ENCODE data around the gene SUV39H1.

SUV39H1 gene

DNA sequence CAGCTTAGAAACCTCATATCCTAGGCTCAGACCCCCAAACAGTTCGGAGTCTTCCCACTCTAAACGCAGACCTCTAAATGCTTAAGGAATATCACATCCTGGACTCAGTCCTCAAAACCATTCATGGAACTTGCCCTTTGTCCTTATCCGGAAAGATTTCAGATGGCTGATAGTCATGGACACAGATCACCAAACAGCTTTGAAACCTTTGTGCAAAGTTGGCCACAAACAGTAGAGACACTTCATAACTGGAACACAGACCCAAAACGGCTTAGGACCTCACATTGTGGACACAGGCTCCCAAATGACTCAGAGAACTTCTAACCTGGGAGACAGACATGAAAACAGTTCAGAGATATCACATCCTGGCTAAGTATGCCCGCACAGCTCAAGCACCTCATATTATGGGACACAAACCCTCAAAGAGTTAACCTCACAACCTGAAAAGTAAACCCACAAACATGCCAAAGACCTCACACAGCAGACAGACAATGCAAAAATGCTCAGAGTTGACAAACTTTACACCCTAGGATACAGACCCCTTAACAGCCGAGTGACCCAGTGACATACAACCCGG is 15.5 kb downstream of the SUV39H1 start:
- in situ Hi-C loops (cut with MboI; ENCODE audit: low sequenced_read_pairs) = no loop called here

DNA sequence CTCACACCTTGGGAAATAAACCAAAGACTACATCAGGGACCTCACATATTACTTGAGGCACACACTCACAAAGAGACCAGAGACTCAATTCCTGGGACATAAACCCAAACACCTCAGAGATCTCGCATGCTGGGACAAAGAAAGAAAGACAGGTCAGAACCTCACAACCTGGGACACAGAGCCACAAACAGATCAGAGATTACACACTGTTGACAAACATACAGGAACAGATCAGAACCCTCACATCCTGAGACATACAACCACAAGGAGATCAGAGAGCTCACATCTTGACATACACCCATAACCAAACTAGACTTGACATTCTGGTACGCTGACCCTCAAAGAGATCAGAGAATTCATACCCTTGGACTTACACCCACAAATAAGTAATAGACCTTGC is 17.3 kb downstream of the SUV39H1 start:
- in situ Hi-C loops (cut with MboI; ENCODE audit: low sequenced_read_pairs) = no loop called here

GRCh38 chrX:48714573-48714972 is 18.0 kb downstream of the SUV39H1 start:
- in situ Hi-C loops (cut with MboI; ENCODE audit: low sequenced_read_pairs) = no loop called here

- in situ Hi-C loops (cut with MboI; ENCODE audit: low sequenced_read_pairs) = no loop called here
Measured at GRCh38 chrX:48715072-48715471, 18.5 kb downstream of the SUV39H1 start.

DNA sequence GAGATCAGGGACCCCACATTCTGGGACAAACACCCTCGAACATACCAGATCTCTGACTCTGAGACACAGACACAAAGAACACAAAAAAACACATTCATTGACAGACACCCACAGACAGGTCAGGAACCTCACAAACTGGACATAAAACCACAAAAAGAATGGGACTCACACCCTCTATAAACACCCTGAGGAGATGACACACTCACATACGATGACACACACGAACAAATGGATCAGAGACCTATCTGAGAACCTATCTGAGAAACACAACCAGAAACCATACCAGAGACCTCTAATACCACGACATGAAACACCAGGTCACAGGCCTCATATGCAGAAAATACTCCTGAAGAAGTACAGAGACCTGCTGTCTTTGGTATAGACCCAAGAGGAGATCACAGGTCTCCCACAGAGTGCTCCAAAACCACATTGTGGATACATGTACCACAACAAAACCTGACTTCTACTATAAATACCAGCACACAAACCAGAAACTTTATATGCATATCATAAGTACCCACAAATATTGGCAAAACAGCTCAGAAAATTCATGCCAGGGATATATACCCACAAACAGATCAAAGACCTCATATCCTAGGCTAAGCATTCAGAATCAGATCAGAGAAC is 19.5 kb downstream of the SUV39H1 start:
- in situ Hi-C loops (cut with MboI; ENCODE audit: low sequenced_read_pairs) = no loop called here

- in situ Hi-C loops (cut with MboI; ENCODE audit: low sequenced_read_pairs) = no loop called here
Measured at GRCh38 chrX:48719958-48720357, 23.4 kb downstream of the SUV39H1 start.

GRCh38 chrX:48720577-48721250 is 24.2 kb downstream of the SUV39H1 start:
- in situ Hi-C loops (cut with MboI; ENCODE audit: low sequenced_read_pairs) = no loop called here

DNA sequence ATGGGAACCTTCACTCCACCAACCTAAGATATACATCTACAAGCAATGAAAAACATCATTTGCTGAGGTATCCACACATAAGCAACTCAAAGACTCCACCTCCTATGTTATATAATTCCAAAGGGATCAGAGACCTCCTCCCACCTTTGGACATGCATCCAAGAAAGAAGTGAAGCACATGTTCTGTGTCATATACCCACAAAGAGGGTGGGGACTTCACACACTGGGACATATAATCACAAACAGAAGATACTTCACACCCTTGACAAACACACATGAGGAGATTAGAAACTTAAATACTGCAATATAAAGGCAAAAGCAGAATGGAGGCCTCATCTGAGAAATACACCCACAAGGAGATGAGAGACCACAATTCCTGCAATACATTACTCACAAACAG is 25.4 kb downstream of the SUV39H1 start:
- in situ Hi-C loops (cut with MboI; ENCODE audit: low sequenced_read_pairs) = no loop called here

- in situ Hi-C loops (cut with MboI; ENCODE audit: low sequenced_read_pairs) = no loop called here
Measured at GRCh38 chrX:48726596-48726995, 30.1 kb downstream of the SUV39H1 start.

DNA sequence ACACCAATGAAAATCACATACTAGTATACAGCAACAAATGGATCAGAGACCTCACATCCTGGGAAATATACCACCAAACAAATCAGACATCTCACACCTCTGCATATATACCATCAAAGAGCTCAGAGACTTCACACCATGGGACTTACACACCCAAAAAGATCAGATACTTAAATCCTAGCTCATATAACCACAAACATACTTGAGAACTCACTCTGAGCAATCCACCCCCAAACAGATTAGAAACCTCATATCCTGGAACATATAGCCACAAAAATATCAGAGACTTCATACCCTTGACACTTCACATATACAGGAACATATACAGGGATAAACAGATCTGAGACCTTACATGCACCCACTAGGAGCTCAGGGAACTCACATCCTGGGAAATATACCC is 32.1 kb downstream of the SUV39H1 start:
- in situ Hi-C loops (cut with MboI; ENCODE audit: low sequenced_read_pairs) = no loop called here

GRCh38 chrX:48736303-48736702 is 39.8 kb downstream of the SUV39H1 start:
- in situ Hi-C loops (cut with MboI; ENCODE audit: low sequenced_read_pairs) = no loop called here

DNA sequence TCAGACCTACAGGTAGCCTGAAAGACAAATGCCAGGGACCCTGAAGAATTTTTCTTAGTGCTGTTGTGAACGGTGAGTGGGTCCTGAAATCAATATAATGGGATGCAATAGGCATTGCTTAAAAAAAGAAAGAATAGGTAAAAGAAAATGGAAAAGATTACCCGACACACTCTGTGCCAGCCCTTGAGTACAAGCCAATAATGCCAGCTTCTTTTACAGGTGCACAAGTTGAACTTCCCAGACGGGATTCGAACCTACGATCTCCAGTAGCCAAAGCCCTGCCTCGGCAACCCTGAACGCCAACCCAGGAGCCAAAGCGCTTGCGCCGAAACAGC is 40.3 kb downstream of the SUV39H1 start:
- in situ Hi-C loops (cut with MboI; ENCODE audit: low sequenced_read_pairs) = no loop called here

- in situ Hi-C loops (cut with MboI; ENCODE audit: low sequenced_read_pairs) = no loop called here
Measured at GRCh38 chrX:48737213-48737938, 40.8 kb downstream of the SUV39H1 start.

GRCh38 chrX:48737940-48738339 is 41.4 kb downstream of the SUV39H1 start:
- in situ Hi-C loops (cut with MboI; ENCODE audit: low sequenced_read_pairs) = no loop called here

DNA sequence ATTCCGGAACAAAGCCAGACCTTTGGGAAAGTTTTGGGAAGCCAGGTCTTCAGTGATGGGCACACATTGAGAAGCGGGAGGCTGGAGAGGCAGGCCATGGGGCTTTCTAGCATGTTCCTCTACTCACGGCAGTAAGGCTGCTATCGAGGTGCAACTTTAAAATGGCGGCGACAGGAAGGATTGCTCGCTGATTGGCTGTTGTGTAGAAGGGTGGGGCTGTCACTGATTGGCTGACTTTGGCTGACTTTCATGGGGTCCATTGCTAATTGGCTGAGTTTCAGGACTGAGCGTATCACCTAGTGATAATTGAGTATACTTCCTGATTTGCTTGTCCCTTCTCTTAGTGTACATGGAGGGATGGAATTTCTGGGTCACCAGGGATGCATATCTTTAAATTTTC is 45.3 kb downstream of the SUV39H1 start:
- in situ Hi-C loops (cut with MboI; ENCODE audit: low sequenced_read_pairs) = no loop called here

DNA sequence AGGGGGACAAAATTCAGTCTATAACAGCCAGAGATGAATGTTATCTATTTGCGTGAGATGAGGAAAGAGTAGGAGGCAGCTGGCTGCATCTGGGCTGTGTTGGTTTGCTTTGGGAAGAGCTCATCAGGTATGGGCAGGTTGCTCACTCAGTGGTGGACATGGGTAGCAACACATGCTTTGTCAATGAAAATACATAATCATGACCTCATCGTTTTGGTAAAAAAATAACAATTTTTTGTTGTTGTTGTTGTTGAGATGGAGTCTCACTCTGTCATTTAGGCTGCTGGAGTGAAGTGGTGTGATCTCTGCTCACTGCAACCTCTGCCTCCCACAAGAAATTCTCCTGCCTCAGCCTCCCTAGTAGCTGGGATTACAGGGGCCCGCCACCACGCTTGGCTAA is 48.7 kb downstream of the SUV39H1 start:
- in situ Hi-C loops (cut with MboI; ENCODE audit: low sequenced_read_pairs) = no loop called here

DNA sequence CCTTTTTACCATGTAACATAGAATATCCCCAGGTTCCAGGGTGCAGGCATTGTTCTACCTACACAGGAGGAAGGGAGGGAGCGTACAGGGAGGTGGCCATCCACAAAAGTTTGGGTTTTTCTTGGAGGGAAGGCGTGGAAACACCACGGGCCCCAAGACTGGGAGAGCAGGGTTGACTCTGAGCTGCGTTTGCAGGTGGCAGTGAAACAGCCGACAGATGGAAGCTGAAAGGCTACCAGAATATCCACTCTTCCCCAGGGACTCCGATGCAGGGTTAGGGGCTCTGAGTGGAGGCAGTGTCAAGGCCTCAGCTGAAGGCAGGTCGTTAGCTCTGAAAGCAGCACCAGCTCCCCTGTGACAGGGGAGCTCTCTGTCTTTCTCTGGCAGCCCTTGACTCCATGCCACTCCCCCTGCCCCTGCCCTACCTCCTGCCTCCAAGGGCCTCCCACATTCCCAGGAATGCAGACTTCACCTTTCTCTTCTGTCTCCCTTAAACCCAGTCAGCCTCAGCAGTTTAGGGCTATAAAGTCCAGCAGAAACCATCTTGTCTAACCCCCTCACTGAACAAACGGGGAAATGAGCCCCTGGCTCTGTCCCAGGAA is 51.0 kb downstream of the SUV39H1 start:
- in situ Hi-C loops (cut with MboI; ENCODE audit: low sequenced_read_pairs) = no loop called here

DNA sequence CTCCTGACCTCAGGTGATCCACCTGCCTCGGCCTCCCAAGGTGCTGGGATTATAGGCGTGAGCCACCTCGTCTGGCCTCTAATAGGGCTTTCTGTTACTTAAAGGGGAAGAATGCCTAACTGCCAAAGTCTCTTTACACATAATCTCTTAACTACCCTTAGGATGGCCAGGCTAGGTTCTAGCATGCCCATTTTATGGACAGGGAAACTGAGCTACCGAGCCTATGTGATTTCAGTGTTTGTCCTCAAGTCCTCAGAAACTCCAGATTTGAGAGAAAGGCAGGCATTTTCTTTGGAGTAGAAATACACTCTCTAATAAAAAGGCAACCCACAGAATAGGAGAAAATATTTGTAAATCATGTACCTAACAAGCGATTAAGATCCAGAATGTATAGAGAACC is 52.6 kb downstream of the SUV39H1 start:
- in situ Hi-C loops (cut with MboI; ENCODE audit: low sequenced_read_pairs) = no loop called here

GRCh38 chrX:48751343-48751742 is 54.8 kb downstream of the SUV39H1 start:
- in situ Hi-C loops (cut with MboI; ENCODE audit: low sequenced_read_pairs) = no loop called here

DNA sequence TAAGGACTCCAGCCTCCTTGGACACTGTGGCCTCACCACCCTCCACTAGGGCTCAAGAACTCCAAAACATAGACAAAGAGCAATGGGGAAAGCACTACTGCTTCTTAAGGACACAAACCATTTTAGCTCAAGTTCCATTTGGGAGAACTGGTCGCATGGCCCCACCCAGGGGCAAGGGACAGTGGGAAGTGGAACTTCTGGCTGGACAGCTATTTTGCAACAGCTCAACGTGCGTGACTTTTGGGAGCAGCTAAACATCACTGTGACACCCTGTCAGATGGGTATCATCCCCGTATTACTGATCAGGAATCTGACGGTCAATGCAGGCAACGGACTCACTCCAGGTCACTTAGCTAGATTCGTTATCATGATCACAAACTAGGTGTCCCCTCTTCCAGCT is 56.0 kb downstream of the SUV39H1 start:
- in situ Hi-C loops (cut with MboI; ENCODE audit: low sequenced_read_pairs) = no loop called here

DNA sequence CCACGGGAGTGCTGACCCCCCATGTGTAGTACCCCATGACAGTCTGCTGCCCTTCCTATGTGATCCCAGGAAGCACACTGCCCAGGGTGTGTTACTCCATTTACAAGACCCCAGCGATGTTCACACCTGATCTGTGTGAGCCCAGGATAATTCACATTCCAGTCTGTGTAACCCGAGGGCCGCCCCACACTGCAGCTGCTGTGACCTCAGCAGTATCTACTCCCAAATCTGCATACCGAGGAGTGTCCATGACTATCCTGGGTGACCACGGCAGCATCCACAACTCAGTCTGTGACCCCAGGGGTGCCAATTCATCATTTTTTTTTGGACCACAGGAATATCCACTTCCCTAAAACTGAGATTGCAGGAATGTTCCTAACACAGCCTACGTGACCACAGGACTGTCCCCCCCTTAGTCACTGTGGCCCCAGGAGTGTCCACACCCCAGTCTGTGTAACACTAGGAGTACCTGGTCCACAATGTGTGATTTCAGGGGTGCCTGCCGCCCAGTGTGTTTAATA is 57.2 kb downstream of the SUV39H1 start:
- in situ Hi-C loops (cut with MboI; ENCODE audit: low sequenced_read_pairs) = no loop called here

Measured in HL-60/S4 treated with retinoic acid at 250 ng/mL for 4 days and 3 days (cell line).